Activated CD8-positive, alpha-beta memory T cell treated with anti-CD3 and anti-CD28 coated beads, Interleukin-2, amount 10 ng/mL, durations not matched to agents 7 days and 5 days (primary cell): ENCODE results near the gene PPIL3. TPM values are rescaled to one million over a fixed set of nuclear protein-coding genes. Genes with fewer than 3 reads are reported as not detected.
A peak's percentile ranks its signal among the peaks of the same experiment; 100 is the strongest.
"Not testable (repeated sequence)": the region's sequence is repeated elsewhere in the genome, so short reads cannot be mapped to it uniquely, and the experiment has no call there.

Source experiments
- ATAC-seq: fragments of 150-1000 bp; cut with Tn5 transposase; one replicate; pipeline ENCODE4 v1.10.0; 2021; ENCODE audit warnings: moderate library complexity
- CTCF ChIA-PET: fragments of 350-600 bp; sonication (Branson Sonifier 250); formaldehyde crosslinking; loops from one replicate; lab custom pipeline; 2021; ENCODE audit warnings: antibody characterized with exemption; lab: Charles Lee
- DNase-seq: peaks from one replicate; pipeline ENCODE4 v3.0.0-alpha.2; 2020
- H3K27ac Mint-ChIP-seq: one replicate; pipeline ENCODE4 v1.8.0; 2021; ENCODE audit warnings: mild to moderate bottlenecking, mixed read lengths
- H3K27me3 Mint-ChIP-seq: one replicate; pipeline ENCODE4 v1.8.0; 2021; ENCODE audit warnings: mixed read lengths
- H3K36me3 Mint-ChIP-seq: one replicate; pipeline ENCODE4 v1.8.0; 2021; ENCODE audit warnings: mild to moderate bottlenecking, mixed read lengths
- H3K4me1 Mint-ChIP-seq: one replicate; pipeline ENCODE4 v1.8.0; 2021; ENCODE audit warnings: mixed read lengths
- H3K4me3 Mint-ChIP-seq: one replicate; pipeline ENCODE4 v1.8.0; 2021; ENCODE audit warnings: mild to moderate bottlenecking, moderate library complexity, mixed read lengths
- H3K9me3 Mint-ChIP-seq: one replicate; pipeline ENCODE4 v1.8.0; 2022; ENCODE audit warnings: low read depth, mixed read lengths
- total RNA-seq, 2 experiments: library from RNA; stranded (reverse); gene quantifications; one replicate each; pipeline ENCODE4 v1.2.3, GENCODE V29; 2021

PPIL3 gene
- 10 to 100 TPM; 40.2 to 41.5 TPM for total RNA-seq

GRCh38 chr2:200888704-200889625 is at the start of gene PPIL3, which contains the start of gene NIF3L1:
PPIL3 (minus strand) TSS chr2:200889077; CDS start chr2:200887615, 1,462 bp downstream.
NIF3L1 (plus strand) TSS chr2:200889371; CDS start chr2:200891944, 2,573 bp downstream.
- peaks cover 52% of the 10 kb centered on the region for H3K4me1 Mint-ChIP-seq
- H3K4me3 Mint-ChIP-seq = peak within 1 kb of the TSS; percentile 89
- no peaks in the 10 kb centered on the region for H3K9me3 Mint-ChIP-seq
- no peaks in the 10 kb centered on the region for H3K27me3 Mint-ChIP-seq
- H3K36me3 Mint-ChIP-seq = peaks cover 22% of the 10 kb centered on the region
- peak; percentile 99 for DNase-seq
- peak; percentile 78 for ATAC-seq
- H3K27ac Mint-ChIP-seq = peak within 1 kb of the TSS; percentile 97
- CTCF ChIA-PET = interaction anchor here (0.8 to 2.1 kb wide), 16 partner anchors 9 to 344 kb away, joined by 3 to 17 read pairs (median 4); partner anchors contain the start of genes CASP10, CFLAR, CLK1 and ORC2

- peaks cover 38% of the 10 kb centered on the region for H3K36me3 Mint-ChIP-seq
- H3K4me1 Mint-ChIP-seq = peaks cover 11% of the 10 kb centered on the region
- H3K27me3 Mint-ChIP-seq = no peaks in the 10 kb centered on the region
- no peak overlapping the region for H3K4me3 Mint-ChIP-seq
- ATAC-seq (no peak), DNase-seq (no peak)
- CTCF ChIA-PET = no interaction called here
- H3K27ac Mint-ChIP-seq = no peak overlapping the region
- no peaks in the 10 kb centered on the region for H3K9me3 Mint-ChIP-seq
Measured at GRCh38 chr2:200930947-200931626, 42.2 kb upstream of the PPIL3 start.

- H3K4me3 Mint-ChIP-seq = no peak overlapping the region
Measured at GRCh38 chr2:200929334-200930249, 40.7 kb upstream of the PPIL3 start.

GRCh38 chr2:200922439-200922838 is 33.6 kb upstream of the PPIL3 start:
- Mint-ChIP-seq H3K27ac (peak overlapping the region; percentile 77), H3K4me3 (no peak overlapping the region), H3K36me3 (peaks cover 35% of the 10 kb centered on the region), H3K4me1 (peaks cover 15% of the 10 kb centered on the region), H3K27me3 (no peaks in the 10 kb centered on the region), H3K9me3 (no peaks in the 10 kb centered on the region)
- CTCF ChIA-PET = no interaction called here
- DNase-seq (no peak), ATAC-seq (peak; percentile 75)

More at GRCh38 chr2:200929334-200930249, 40.7 kb upstream of the PPIL3 start:
- CTCF ChIA-PET = interaction anchor here (0.8 kb wide), 1 partner anchor 140 kb away, joined by 3 read pairs; no protein-coding TSS in a partner anchor
- Mint-ChIP-seq H3K4me1 (peaks cover 11% of the 10 kb centered on the region), H3K27ac (peak overlapping the region; percentile 19), H3K36me3 (peaks cover 28% of the 10 kb centered on the region), H3K27me3 (no peaks in the 10 kb centered on the region), H3K9me3 (no peaks in the 10 kb centered on the region)
- DNase-seq = no peak
- ATAC-seq = no peak

GRCh38 chr2:200913654-200914053 is 24.8 kb upstream of the PPIL3 start:
- DNase-seq (no peak), ATAC-seq (no peak)
- CTCF ChIA-PET = interaction anchor here (0.9 to 2.8 kb wide), 5 partner anchors 8 to 319 kb away, joined by 3 to 11 read pairs (median 5); no protein-coding TSS in a partner anchor
- H3K27me3 Mint-ChIP-seq = no peaks in the 10 kb centered on the region
- no peaks in the 10 kb centered on the region for H3K9me3 Mint-ChIP-seq
- H3K4me1 Mint-ChIP-seq = peaks cover 4% of the 10 kb centered on the region
- no peak overlapping the region for H3K27ac Mint-ChIP-seq
- no peak overlapping the region for H3K4me3 Mint-ChIP-seq
- peaks cover 42% of the 10 kb centered on the region for H3K36me3 Mint-ChIP-seq

GRCh38 chr2:200909958-200910357 is 21.1 kb upstream of the PPIL3 start:
- no peaks in the 10 kb centered on the region for H3K9me3 Mint-ChIP-seq
- H3K27ac Mint-ChIP-seq = no peak overlapping the region
- CTCF ChIA-PET = no interaction called here
- no peaks in the 10 kb centered on the region for H3K27me3 Mint-ChIP-seq
- DNase-seq = no peak
- peaks cover 31% of the 10 kb centered on the region for H3K36me3 Mint-ChIP-seq
- H3K4me1 Mint-ChIP-seq = peaks cover 7% of the 10 kb centered on the region
- no peak for ATAC-seq
- H3K4me3 Mint-ChIP-seq = no peak overlapping the region

GRCh38 chr2:200905618-200906296 is 16.9 kb upstream of the PPIL3 start:
- ATAC-seq = peak; percentile 53
- peaks cover 13% of the 10 kb centered on the region for H3K4me1 Mint-ChIP-seq
- DNase-seq = peak; percentile 79
- CTCF ChIA-PET = interaction anchor here (0.6 to 7.9 kb wide), 31 partner anchors 8 to 328 kb away, joined by 3 to 110 read pairs (median 5); partner anchors contain the start of genes CASP10, CLK1, HYCC2 and NDUFB3
- peaks cover 23% of the 10 kb centered on the region for H3K36me3 Mint-ChIP-seq
- no peak overlapping the region for H3K4me3 Mint-ChIP-seq
- no peaks in the 10 kb centered on the region for H3K27me3 Mint-ChIP-seq
- no peaks in the 10 kb centered on the region for H3K9me3 Mint-ChIP-seq
- H3K27ac Mint-ChIP-seq = no peak overlapping the region

- H3K27ac Mint-ChIP-seq = peak overlapping the region; percentile 72
- no peaks in the 10 kb centered on the region for H3K27me3 Mint-ChIP-seq
- ATAC-seq (peak; percentile 100), DNase-seq (peak; percentile 89)
- peaks cover 25% of the 10 kb centered on the region for H3K4me1 Mint-ChIP-seq
- CTCF ChIA-PET = interaction anchor here (0.6 to 7.9 kb wide), 26 partner anchors 11 to 331 kb away, joined by 3 to 110 read pairs (median 4); partner anchors contain the start of genes CASP10, CFLAR, HYCC2 and NDUFB3
- no peaks in the 10 kb centered on the region for H3K9me3 Mint-ChIP-seq
- H3K4me3 Mint-ChIP-seq = no peak overlapping the region
- peaks cover 43% of the 10 kb centered on the region for H3K36me3 Mint-ChIP-seq
Measured at GRCh38 chr2:200901459-200902072, 12.7 kb upstream of the PPIL3 start.

- DNase-seq = no peak
- Mint-ChIP-seq H3K36me3 (peaks cover 47% of the 10 kb centered on the region), H3K4me1 (peaks cover 22% of the 10 kb centered on the region), H3K27me3 (no peaks in the 10 kb centered on the region), H3K4me3 (no peak overlapping the region), H3K9me3 (no peaks in the 10 kb centered on the region), H3K27ac (peak overlapping the region; percentile 17)
- no peak for ATAC-seq
- CTCF ChIA-PET = interaction anchor here (0.9 kb wide), 1 partner anchor 170 kb away, joined by 3 read pairs; no protein-coding TSS in a partner anchor
Measured at GRCh38 chr2:200899482-200899881, 10.6 kb upstream of the PPIL3 start.

- CTCF ChIA-PET, H3K4me3 Mint-ChIP-seq, H3K27me3 Mint-ChIP-seq, DNase-seq, ATAC-seq, H3K27ac Mint-ChIP-seq, H3K9me3 Mint-ChIP-seq: not testable (repeated sequence)
- H3K4me1 Mint-ChIP-seq = peaks cover 28% of the 10 kb centered on the region
- H3K36me3 Mint-ChIP-seq = peaks cover 48% of the 10 kb centered on the region
Measured at GRCh38 chr2:200881715-200882249, 7.1 kb downstream of the PPIL3 start.

GRCh38 chr2:200878289-200878880 is 10.5 kb downstream of the PPIL3 start:
- CTCF ChIA-PET = no interaction called here
- peaks cover 53% of the 10 kb centered on the region for H3K36me3 Mint-ChIP-seq
- H3K27ac Mint-ChIP-seq = no peak overlapping the region
- ATAC-seq (no peak), DNase-seq (no peak)
- no peaks in the 10 kb centered on the region for H3K9me3 Mint-ChIP-seq
- no peak overlapping the region for H3K4me3 Mint-ChIP-seq
- H3K27me3 Mint-ChIP-seq = no peaks in the 10 kb centered on the region
- peaks cover 12% of the 10 kb centered on the region for H3K4me1 Mint-ChIP-seq
